Measurements from ENCODE around the gene BCAS3.
"Not testable (repeated sequence)": the region's sequence is repeated elsewhere in the genome, so short reads cannot be mapped to it uniquely, and the experiment has no call there.

BCAS3 gene

DNA sequence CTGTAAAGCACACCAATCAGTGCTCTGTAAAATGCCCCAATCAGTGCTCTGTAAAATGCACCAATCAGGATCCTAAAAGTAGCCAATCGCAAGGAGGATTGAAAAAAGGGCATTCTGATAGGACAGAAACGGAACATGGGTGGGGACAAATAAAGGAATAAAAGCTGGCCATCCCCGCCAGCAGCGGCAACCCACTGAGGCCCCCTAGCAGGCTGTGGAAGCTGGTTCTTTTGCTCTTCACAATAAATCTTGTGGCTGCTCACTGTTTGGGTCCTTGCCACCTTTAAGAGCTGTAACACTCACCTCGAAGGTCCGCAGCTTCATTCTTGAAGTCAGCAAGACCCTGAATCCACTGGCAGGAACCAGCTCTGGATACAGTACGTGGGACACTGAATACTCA is 559.6 kb downstream of the BCAS3 start:
- no peak for DNase-seq

DNA sequence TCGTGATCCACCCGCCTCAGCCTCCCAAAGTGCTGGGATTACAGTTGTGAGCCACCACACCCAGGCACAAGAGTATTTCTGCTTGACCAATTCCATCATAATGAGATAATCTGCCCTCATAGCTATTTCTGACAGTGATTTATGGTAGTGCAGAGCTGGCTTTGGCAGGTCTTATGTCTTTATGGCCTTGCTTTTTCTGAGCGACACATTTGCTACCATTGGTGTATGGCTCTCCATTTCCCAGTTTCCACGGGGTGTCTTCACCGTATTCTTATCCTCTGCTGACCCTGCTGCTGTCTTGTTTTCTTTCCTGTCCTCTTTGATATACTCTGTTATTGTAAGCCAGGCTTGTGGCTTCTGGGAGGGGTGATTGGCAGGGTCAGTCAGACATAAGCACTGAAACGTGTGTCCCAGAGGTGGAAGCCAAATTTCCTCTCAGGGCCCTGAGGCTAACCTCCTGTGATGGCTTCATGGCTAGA is 560.8 kb downstream of the BCAS3 start:
- DNase-seq, result no peak

DNA sequence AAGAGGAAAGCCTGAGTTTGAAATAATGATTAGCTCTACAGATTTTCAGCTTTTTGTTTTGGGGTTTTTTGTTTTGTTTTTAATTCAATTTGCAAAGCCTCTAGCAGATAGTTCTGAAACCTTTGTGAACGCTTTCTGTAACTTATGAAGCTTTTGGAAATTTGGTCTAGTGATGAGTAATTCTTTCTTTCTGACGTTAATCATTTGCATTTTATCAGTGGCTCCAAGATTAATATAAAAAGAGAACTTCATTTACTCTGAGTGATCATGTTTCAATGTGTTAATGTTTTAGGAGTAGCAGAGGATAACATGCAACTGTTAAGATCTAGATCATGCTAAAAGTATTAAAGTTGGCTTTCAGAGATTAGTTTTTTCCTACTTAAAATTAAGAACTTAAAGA is 561.7 kb downstream of the BCAS3 start:
- no peak for DNase-seq

DNA sequence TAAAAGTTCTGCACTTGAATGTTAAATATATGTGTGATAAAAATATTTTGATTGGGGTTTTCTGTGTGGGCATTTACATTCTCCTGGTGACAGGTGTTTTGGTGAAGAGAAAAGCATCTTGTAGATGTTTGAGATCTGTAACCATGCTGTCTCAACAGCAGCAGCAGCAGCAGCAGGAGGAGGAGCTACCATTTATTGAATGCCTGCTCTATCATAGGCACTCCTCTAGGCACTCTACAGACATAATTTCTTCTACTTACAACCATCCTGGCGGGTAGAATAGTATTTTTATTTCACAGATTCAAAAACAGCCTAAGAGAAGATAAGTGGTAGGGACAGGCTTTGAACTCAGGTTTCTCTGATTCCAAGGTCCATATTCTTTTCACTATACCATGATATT is 562.3 kb downstream of the BCAS3 start:
- DNase-seq, result no peak

DNA sequence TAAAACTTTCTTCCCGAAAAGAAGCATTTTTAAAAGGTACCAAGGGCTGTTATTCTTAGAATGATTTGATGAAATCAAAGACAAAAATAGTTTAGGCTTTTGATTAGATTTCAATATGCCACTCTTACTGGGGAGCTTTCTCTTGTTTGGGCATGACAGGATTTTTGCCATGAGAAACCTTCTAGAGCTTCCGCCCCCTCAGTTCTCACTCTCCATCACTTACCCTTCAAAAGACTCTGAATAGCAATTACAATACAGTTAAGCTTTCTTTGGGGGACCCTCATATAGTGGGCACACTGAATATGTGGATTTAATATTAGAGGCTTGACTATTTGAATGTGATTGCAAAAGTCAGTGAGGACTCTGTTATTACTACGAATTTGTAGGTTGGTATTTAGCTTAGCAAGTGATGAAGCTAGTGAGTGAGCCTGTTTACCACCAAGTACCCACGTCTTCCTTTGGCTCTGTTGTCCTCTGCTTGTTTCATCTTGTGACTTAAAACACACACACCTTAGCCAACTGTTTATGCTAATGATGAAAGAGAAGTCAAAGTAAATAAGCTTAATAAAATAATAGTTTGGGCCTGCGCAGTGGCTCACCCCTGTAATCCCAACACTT is 563.3 kb downstream of the BCAS3 start:
- DNase-seq, result no peak

DNA sequence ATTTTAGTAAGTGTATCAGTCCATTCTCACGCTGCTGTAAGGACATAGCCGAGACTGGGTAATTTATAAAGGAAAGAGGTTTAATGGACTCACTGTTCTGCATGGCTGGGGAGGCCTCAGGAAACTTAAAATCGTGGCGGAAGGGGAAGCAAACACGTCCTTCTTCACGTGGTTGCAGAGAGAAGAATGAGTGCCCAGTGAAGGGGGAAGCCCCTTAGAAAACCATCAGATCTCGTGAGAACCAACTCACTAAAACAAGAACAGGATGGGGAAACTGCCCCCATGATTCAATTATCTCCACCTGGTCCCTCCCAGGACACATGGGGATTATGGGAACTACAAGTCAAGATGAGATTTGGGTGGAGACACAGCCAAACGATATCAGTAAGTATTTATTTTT is 567.3 kb downstream of the BCAS3 start:
- not testable (repeated sequence) for DNase-seq

DNA sequence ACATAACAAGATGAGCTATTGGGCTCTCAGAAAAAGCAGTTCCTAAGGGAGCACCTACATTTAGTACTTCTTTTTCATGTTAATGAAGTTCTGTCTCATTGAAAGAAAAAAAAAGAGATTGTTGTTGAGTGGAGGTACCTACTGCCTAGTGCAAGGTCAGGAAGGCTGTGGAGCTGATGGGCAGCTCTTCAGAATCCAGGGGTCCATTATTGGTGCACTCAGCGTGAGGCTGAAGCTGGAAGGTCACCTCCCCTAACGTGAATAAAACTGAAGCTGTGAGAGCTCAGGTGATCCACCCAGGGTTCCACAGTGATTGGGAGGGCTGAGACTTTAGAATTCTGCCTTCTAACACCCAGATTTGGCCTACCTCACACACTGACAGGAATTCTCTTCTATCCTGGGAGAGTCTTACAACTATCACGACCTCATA is 568.1 kb downstream of the BCAS3 start:
- no peak for DNase-seq

DNA sequence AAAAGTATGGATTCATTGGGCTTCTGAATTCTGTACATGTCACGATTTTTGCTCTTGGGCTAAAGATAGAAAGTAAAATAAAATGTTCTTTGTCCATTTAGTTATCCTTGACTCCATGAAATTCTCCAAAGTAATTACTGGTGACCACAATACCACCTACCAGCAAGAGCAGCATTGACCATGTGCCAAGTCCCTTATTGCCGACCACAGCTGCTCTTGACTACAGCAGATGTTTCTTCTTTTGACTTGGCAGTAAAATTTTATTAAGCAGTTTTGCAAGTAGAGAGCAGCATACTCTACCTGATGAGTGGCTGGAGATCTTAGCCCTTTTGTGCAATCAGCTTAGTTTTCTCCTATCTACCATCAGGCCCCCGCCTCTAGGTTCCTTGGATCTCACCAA is 569.8 kb downstream of the BCAS3 start:
- DNase-seq, result no peak

DNA sequence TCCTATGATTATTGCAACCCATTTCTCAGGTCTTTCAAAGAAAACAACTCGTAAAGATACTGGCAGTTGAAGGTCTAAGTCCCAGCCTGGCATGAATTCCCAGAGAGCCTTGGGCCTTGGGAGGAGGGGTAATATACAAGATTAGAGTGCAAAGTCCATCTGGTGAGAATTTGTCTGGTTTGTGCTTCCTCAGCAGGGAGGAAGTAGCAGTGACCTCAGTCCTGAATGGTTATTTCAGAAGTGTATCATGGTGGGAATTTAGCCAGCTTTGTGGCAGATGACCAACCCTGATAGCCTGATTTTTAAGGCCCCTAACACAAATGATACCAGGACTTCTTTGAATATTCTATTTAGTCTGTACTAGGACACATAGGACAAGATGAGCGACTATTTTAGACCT is 570.7 kb downstream of the BCAS3 start:
- DNase-seq, result no peak

DNA sequence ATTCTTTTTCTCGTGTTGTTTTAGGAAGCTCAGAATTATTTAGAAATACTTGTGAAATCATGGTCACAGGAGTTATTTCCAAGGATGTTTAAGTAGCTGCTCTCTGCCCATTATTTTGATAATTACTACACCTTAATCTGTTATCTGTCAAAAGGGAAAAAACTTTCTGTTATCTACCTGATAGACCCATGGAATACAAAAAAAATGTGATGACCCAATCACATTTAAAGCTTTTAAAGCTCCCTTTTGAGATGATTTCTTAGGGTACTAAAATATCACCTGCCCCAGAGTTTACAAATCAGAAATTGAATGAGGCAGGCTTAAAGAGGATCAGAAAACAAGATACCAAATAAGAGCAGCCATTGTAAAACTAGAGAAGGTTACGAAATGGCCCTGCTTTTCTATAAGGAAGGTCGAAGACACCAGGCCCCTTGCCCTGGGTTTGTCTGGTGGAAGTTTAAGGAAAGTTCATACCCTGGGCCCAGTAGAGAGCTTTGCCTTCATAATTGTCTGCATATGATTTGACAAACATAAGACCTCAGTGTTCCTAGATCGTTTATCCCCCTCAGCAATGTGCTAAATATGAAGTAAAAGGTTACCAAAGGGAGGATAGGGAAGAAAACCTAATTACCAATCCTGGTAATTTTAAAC is 572.1 kb downstream of the BCAS3 start:
- no peak for DNase-seq

DNA sequence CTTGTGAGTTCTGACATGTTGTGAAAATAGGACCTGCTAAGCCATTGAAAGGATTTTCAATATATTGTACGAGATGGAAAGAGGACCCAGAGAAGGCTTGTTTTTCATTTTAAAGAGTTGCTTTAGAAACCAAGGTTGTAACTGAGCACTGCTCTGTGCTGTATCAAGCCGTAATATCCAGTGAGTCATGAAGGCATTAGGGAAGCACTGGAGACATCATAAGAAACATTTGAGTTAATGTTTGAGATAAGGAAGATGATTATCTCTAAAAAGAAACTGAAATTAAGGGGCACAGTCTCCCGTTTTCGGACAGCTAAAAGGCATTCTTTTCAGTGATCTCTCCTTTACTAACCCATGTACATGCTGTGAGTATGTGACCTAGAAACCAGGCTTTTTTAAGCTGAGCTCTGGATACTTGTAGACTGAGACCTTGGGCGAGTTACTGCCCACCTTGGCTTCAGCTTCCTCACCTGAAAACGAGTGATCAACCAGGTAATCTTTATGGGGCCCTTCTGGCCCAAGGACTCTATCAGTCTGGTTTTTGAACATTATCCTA is 572.8 kb downstream of the BCAS3 start:
- no peak for DNase-seq

DNA sequence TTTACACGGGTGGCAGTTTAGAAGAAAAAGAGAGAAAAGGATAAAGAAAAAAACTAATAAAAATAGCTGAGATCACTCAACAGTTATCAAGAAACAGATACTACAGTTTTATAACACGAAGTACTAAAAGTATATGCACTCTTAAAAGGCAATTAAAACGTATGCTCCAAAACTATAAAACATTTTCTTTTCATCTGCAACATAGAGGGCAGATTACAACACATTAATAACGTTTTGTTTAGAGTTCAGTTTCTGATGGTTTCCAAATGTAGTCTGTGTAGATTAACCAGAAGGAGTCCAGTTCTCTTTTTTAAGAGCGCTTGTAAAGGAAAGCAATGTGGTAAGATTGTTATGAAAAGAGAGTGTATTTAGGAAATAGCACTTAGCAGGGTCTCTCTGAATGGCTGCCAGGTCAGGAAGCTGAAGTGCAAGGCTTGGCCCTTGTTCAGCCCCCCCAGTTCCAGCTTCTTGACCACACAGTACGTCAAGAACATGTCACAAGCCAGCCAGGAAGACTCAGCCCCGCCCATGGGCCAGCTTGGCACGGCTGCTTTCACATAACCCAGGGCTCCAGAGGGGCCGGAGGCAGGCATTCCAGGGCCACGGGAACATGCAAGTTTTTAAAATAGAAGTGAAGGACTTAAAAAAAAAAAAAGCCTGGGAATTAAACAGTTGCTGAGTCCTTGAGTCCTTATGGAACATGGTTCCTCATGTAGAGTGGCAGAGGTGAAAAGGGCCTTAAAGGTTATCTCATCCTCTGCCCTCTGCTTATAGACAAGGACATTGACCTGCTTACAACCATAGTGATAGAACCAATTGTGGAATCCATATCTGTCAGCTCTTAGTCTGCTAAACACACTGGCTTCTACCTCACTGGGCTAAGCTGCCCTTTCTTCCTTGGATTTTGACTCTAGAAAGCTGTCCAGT is 574.6 kb downstream of the BCAS3 start:
- DNase-seq, result no peak

DNA sequence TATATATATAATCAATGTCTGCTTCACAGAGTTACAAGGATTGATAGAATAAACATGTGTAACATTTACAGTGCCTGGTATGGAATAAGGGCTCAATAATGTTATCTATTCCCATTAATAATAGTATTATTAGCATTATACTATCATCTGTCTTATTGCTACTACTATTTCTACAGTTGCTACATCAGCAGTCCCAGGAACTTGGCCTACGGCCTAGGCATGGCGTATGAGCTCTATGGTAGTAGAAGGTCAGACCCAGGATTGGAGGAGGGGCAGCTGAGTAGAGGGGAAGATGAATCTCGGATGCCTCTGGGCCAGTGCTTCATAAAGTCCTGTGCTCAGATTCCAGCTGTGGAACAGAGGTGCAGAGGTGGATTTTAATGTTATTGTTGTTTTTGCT is 575.7 kb downstream of the BCAS3 start:
- no peak for DNase-seq

DNA sequence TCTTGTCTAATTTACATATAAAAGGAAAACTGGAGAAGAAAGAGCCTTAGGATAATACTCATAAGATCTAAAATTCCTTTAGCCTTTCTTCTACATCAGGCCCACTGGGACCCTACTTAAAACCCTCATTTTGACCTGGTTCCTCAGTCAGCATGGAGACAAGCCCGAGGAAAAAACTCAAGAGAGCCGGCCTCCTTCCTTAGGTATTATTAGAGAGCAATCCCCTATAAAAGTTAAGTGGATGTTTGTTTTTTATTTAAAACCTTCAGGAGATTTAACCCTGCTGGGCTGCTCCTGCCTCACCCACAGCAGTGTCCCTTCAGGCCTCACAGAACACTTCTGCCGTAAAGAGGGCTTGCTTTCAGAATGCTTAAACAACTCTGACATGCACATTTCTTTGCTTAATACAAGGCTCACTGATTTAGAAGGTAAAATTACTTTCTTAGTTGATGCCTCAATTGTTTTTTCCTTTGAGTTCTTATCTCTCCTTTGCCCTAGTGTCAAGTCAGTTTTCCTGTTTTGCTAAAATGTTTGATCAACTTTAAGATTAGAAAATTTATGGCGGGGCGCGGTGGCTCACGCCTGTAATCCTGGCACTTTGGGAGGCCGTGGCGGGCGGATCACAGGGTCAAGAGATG is 576.4 kb downstream of the BCAS3 start:
- no peak for DNase-seq

DNA sequence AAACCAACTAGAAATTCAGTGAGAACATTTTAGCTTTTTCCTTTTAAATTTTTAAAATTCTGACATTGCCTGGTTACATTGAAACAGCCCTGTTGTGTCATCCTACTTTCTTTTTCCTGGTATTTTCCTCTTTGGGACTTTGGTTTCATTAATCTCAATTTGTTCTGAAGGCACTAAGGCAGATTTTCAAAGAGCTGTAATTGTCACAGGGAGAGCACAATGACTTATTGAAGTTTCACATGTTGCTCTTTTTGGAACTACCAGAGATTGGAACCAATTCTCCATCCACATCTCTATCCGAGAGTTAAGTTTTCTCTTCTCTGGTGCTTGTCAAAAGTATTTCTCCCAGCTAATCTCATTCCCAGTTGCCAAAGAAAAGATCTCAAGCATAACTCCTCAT is 577.3 kb downstream of the BCAS3 start:
- no peak for DNase-seq

DNA sequence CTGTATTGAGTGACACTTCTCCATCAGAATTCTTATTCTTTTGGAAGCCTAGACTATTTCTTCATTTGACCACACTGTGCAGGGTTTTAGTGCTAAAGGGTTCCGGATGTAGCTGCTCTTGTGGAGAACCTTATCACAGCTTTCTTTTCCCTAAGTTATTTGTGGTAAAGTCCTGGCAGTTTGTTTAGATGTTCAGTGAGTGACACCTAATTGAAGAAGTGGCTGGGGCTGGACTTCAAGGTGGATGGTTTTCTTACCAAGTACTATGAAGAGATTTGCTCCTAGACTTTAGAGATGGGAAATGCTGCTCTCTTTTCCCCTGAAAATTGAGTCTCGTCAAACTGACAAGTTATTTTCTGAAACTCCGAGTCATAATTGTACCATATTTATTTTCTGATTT is 578.0 kb downstream of the BCAS3 start:
- no peak for DNase-seq

DNA sequence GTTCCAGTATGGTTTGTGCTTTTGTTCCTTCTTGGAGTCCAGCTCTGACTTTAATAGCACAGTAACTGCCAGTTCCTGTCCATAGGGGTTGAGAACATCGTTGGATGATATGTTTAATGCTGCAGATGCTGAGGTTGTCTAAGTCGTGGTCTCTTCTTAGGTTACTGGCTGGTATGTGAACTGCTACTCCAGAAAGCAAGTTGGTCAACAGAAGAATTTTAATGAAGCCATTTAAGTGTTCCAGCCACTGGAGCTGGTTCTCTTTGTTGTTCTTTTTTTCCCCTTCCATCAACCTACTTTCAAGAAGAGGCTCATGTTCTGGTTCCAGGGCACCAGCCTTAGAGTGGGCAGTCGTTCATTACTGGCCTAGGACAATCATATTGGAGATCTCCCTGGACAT is 581.7 kb downstream of the BCAS3 start:
- no peak for DNase-seq

DNA sequence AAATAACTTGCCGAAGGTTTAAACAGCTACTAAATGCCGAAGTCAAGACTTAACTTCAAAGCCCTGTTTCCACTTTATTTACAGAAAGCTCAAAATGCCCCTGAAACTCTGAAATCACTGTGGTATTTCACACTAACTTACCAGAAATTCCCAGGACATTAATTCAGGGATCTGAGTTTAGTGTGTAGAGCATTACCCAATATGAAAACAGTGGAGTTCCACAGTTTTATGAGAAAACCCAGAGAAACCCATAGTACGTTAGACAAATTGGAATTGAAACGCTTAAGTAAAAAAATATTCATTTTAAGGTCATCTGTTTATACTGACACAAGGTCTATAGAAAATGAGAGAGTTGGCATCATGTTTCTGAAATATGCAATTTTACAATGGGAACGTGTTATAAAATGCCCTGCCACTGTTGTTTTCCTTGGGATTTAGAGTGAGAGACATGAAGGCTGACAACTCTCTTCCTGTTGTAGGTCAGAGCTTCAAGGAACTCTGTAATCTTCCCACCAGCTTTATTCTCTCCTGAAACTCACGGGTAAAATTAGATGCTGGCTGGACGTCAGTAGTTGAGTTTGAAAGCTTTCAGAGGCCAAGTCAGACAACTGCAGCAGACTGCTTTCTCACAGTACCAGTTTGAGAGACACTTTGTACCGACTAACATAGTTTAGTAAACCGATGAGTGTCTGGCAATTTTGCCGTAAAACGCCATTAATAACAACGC is 582.6 kb downstream of the BCAS3 start:
- no peak for DNase-seq

DNA sequence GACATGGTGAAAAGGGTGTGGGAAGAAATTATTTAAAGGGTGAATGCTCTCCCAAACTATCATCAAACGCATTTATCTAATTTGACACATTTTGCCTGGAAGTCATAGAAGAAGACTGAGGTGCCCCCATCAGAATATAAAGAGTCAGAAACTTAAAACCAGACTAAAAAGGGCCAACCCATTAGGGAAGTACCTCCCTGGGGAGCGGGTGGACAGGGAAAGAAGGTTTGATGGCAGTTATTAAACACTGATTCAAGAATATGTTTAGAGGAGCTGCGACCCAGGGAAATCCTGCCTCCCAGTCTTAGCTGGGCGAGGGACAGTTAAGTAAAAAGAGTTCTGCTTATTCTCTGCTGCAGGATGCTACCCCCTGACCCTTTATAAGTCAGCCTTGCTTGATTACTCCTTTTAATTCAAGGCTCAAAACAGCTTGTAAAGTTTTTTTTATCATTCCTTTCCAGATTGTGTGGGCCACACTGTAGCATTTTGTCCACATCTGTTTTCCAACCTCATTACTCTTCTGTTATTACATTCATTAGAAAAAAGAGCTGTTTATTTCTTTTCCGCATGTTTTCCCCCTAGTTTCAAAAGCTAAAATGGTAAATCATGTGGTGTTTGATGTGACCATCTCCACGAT is 583.5 kb downstream of the BCAS3 start:
- DNase-seq, result no peak

DNA sequence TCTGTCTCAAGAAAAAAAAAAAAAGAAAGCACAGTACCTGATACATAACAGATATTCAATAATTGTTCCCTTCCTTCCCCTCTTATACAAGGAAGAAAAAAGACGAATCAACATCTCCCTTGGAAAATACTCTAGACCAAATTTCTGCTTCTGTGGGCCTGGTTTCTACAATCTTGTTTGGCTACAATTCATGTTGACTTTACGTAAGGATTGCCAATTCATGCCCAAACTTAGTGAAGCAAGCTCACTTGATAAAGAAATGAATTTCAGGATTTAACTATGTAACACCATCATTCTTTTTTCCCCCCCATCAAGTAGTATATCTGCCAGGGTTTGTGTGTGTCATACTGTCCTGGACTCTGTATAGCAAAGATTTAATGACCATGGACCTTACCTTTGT is 587.7 kb downstream of the BCAS3 start:
- no peak for DNase-seq

DNA sequence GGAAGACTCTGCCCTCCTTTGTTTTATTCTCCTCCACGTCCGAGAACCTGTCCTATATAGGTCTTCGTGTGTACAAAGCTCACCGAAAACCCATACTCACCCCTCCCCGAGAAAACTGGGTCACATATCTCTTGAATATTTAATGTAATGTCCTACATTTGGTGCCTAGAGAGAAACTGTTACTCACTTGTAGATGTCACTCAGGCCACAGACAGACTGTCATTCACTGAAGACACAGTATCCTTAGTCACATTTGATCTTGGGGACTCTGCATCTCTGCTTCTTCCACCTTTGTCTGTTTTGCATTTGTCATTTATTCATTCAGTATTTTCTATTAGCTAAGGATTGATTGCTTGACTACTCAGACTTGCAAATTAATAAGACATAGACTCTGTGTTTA is 590.2 kb downstream of the BCAS3 start:
- no peak for DNase-seq

DNA sequence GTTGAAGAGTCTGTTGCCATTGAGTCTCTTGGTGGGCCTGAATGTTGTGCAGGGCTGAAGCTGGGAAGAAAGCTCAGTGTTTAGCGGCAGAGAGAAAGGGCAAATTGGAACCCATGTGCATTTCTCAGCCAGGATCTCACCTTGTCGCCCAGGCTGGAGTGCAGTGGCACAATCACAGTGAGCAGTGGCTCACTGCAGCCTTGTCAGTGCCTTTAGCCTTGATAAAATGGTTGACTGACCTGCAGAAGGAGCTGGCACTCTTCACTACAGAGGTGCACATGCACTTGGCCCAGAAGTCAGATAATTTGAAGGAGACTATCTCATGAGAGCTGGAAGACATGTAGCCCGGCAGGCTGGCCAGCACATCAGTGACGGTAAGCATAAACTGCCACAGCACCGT is 597.7 kb downstream of the BCAS3 start:
- no peak for DNase-seq

All from activated CD4-positive, CD25-positive, alpha-beta regulatory T cell (primary cell).